AG08395 (cell line): ENCODE measurements around the gene AIM2.

Experiments
- DNase-seq: peaks from one replicate; pipeline ENCODE4 v3.0.0; 2012; ENCODE audit warnings: mixed read lengths, low spot score

Gene AIM2

DNA sequence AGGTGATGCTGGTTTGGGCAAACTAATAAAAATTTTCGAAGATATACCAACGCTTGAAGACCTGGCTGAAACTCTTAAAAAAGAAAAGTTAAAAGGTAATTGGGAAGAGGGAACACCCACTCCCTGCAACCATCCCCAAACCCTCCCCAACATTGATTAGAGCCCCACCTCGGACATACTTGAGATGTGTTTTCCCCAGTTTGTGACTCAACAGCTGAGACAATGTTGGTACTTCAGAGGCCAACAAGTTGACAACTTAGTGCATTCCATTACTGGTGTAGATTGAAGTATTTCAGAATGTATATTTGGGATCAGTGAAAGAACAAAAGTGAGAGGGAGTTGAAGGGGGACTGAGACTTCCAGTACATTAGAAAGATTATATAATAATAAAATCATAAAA, 61.7 kb downstream of the AIM2 start:
- no peak for DNase-seq

DNA sequence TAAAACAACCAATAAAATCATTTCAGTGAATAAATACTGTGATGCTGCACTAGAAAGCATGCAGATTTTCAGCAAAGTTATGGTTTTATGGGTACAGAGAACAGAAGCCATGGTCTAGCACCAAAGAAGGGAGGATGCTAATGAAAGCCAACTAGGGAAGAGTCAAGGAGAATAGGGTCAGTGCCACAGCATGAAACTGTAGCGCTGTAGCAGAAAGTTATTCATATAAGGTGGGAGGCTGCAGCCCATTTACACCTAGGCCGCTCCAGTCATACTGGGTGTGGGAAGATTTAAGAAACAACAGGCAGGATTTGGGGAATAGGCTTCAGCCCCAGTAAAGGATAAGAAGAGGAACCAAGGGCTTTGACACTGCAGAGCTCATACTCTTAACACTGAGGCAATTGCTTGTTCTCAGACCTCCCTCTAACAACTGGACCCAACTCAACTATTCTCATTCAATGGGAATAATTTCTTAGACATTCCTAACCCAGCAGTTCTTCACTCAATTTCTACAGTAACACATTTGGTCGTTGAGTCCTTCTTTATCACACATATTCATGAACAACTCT, 62.5 kb downstream of the AIM2 start:
- DNase-seq = no peak

DNA sequence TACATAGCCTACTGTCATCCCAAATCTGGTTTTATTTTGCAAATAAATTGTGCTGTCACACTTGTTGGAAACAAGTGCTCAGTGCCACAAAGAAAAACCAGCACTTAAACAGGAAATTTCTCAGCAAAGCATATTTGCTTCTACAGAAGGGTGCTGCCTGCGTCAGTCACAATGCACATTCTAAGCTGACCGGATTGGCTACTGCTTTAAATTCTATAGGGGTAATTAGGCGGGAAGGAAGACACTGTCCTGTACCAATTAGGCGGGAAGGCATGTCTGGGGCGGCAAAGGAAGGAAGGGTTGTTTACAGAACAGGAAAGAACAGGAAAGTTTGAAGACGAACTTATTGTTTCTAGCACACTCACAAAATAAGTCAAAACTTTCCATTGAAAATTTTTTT, 64.1 kb downstream of the AIM2 start:
- no peak for DNase-seq
